ENCODE data around the gene TBC1D32.
"Not testable (repeated sequence)": the region's sequence is repeated elsewhere in the genome, so short reads cannot be mapped to it uniquely, and the experiment has no call there.

The TBC1D32 gene

GRCh38 chr6:121213341-121213740 is 120.9 kb downstream of the TBC1D32 start:
- DNase-seq (ENCODE audit: low read depth in 2 of 2) = not testable (repeated sequence)

GRCh38 chr6:121210943-121211342 is 123.3 kb downstream of the TBC1D32 start:
- no peak for DNase-seq (ENCODE audit: low read depth in 2 of 2)

GRCh38 chr6:121205569-121205968 is 128.7 kb downstream of the TBC1D32 start:
- DNase-seq (ENCODE audit: low read depth in 2 of 2) = no peak

- DNase-seq (ENCODE audit: low read depth in 2 of 2) = no peak
These were observed 133.2 kb downstream of the TBC1D32 start for GRCh38 chr6:121201105-121201504.

- not testable (repeated sequence) for DNase-seq (ENCODE audit: low read depth in 2 of 2)
These were observed 138.2 kb downstream of the TBC1D32 start for GRCh38 chr6:121196042-121196441.

GRCh38 chr6:121190122-121190521 is 144.2 kb downstream of the TBC1D32 start:
- no peak for DNase-seq (ENCODE audit: low read depth in 2 of 2)

- DNase-seq (ENCODE audit: low read depth in 2 of 2) = no peak
These were observed 145.9 kb downstream of the TBC1D32 start for GRCh38 chr6:121188356-121188755.

- DNase-seq (ENCODE audit: low read depth in 2 of 2) = no peak
These were observed 146.5 kb downstream of the TBC1D32 start for GRCh38 chr6:121187833-121188200.

GRCh38 chr6:121187200-121187832 is 147.0 kb downstream of the TBC1D32 start:
- no peak for DNase-seq (ENCODE audit: low read depth in 2 of 2)

GRCh38 chr6:121183742-121184141 is 150.5 kb downstream of the TBC1D32 start:
- no peak for DNase-seq (ENCODE audit: low read depth in 2 of 2)

- no peak for DNase-seq (ENCODE audit: low read depth in 2 of 2)
These were observed 158.5 kb downstream of the TBC1D32 start for GRCh38 chr6:121175827-121176226.

GRCh38 chr6:121172451-121172850 is 161.8 kb downstream of the TBC1D32 start:
- not testable (repeated sequence) for DNase-seq (ENCODE audit: low read depth in 2 of 2)

GRCh38 chr6:121171879-121172278 is 162.4 kb downstream of the TBC1D32 start:
- DNase-seq (ENCODE audit: low read depth in 2 of 2) = no peak

GRCh38 chr6:121161886-121162285 is 172.4 kb downstream of the TBC1D32 start:
- no peak for DNase-seq (ENCODE audit: low read depth in 2 of 2)

- DNase-seq (ENCODE audit: low read depth in 2 of 2) = no peak
These were observed 174.0 kb downstream of the TBC1D32 start for GRCh38 chr6:121160276-121160675.

- DNase-seq (ENCODE audit: low read depth in 2 of 2) = no peak
These were observed 175.4 kb downstream of the TBC1D32 start for GRCh38 chr6:121158891-121159290.

- no peak for DNase-seq (ENCODE audit: low read depth in 2 of 2)
These were observed 175.8 kb downstream of the TBC1D32 start for GRCh38 chr6:121158438-121158837.

GRCh38 chr6:121157906-121158305 is 176.4 kb downstream of the TBC1D32 start:
- no peak for DNase-seq (ENCODE audit: low read depth in 2 of 2)

GRCh38 chr6:121143476-121143875 is 190.8 kb downstream of the TBC1D32 start:
- no peak for DNase-seq (ENCODE audit: low read depth in 2 of 2)

GRCh38 chr6:121142093-121142492 is 192.2 kb downstream of the TBC1D32 start:
- DNase-seq (ENCODE audit: low read depth in 2 of 2) = no peak

GRCh38 chr6:121135425-121135824 is 198.9 kb downstream of the TBC1D32 start:
- no peak for DNase-seq (ENCODE audit: low read depth in 2 of 2)

- no peak for DNase-seq (ENCODE audit: low read depth in 2 of 2)
These were observed 199.4 kb downstream of the TBC1D32 start for GRCh38 chr6:121134922-121135321.

GRCh38 chr6:121124600-121124999 is 209.7 kb downstream of the TBC1D32 start:
- no peak for DNase-seq (ENCODE audit: low read depth in 2 of 2)

- no peak for DNase-seq (ENCODE audit: low read depth in 2 of 2)
These were observed 221.9 kb downstream of the TBC1D32 start for GRCh38 chr6:121112356-121112755.
